ENCODE results near the gene CR2.

The CR2 gene

DNA sequence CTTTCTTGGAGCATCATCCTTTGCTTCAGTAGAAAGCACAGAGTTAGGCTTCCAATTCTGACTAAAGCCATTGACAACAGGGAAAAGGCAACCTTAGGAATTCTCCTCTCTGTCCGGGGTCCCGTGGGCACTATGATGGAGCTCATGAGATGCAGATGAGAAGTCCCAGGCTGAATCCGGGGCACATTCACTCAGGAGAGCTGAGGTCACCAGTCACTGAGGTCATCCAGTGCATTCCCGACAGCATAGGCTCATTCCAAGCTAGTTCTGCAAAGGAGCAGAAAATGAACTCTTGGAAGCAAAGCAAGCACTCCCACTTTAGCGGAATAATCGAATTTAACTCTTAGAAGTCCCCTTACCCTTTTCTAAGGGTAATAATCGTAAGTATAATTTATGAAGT is 48.6 kb downstream of the CR2 start:
- Mint-ChIP-seq H3K27ac (no peak overlapping the region), H3K4me3 (no peak overlapping the region), H3K9me3 (no peaks in the 10 kb centered on the region), H3K4me1 (no peaks in the 10 kb centered on the region), H3K36me3 (ENCODE audit: low read depth) (no peaks in the 10 kb centered on the region), H3K27me3 (ENCODE audit: low read depth, poor library complexity) (peaks cover 38% of the 10 kb centered on the region)
- no peak for DNase-seq
- TF ChIP-seq, protein P1, sequence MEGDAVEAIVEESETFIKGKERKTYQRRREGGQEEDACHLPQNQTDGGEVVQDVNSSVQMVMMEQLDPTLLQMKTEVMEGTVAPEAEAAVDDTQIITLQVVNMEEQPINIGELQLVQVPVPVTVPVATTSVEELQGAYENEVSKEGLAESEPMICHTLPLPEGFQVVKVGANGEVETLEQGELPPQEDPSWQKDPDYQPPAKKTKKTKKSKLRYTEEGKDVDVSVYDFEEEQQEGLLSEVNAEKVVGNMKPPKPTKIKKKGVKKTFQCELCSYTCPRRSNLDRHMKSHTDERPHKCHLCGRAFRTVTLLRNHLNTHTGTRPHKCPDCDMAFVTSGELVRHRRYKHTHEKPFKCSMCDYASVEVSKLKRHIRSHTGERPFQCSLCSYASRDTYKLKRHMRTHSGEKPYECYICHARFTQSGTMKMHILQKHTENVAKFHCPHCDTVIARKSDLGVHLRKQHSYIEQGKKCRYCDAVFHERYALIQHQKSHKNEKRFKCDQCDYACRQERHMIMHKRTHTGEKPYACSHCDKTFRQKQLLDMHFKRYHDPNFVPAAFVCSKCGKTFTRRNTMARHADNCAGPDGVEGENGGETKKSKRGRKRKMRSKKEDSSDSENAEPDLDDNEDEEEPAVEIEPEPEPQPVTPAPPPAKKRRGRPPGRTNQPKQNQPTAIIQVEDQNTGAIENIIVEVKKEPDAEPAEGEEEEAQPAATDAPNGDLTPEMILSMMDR (IDR thresholded peaks at IDR 0.05): no peak

GRCh38 chr1:207503950-207504349 is 49.8 kb downstream of the CR2 start:
- Mint-ChIP-seq H3K9me3 (no peaks in the 10 kb centered on the region), H3K27ac (no peak overlapping the region), H3K4me3 (no peak overlapping the region), H3K27me3 (ENCODE audit: low read depth, poor library complexity) (peaks cover 38% of the 10 kb centered on the region), H3K36me3 (ENCODE audit: low read depth) (no peaks in the 10 kb centered on the region), H3K4me1 (no peaks in the 10 kb centered on the region)
- TF ChIP-seq, protein P1 (IDR thresholded peaks at IDR 0.05): no peak
- no peak for DNase-seq

DNA sequence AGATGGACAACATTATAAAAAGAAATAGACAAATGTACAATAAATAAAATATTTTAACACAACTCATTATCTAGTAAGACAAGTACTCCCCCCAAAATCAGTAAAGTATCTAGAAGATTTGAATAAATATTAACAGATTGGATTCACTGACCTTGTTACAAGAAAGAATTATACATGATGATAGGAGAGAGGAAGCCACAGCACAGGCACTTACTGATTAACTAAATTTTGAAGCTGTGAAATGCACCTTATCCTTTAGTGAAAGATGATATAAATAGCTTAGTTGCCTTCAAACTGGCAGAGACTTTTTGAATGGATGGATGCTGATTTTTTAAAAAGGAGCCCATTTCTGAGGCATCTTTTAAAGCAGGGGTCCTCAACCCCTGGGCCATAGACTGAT is 50.3 kb downstream of the CR2 start:
- no peak overlapping the region for H3K4me3 Mint-ChIP-seq
- TF ChIP-seq, protein P1 (IDR thresholded peaks at IDR 0.05): no peak
- H3K36me3 Mint-ChIP-seq (ENCODE audit: low read depth): no peaks in the 10 kb centered on the region
- DNase-seq: no peak
- no peak overlapping the region for H3K27ac Mint-ChIP-seq
- no peaks in the 10 kb centered on the region for H3K9me3 Mint-ChIP-seq
- peaks cover 38% of the 10 kb centered on the region for H3K27me3 Mint-ChIP-seq (ENCODE audit: low read depth, poor library complexity)
- H3K4me1 Mint-ChIP-seq: no peaks in the 10 kb centered on the region

- TF ChIP-seq, protein P1 (IDR thresholded peaks at IDR 0.05): no peak
- no peak for DNase-seq
- Mint-ChIP-seq H3K4me3 (no peak overlapping the region), H3K9me3 (no peaks in the 10 kb centered on the region), H3K27me3 (ENCODE audit: low read depth, poor library complexity) (peaks cover 6% of the 10 kb centered on the region), H3K27ac (no peak overlapping the region), H3K36me3 (ENCODE audit: low read depth) (no peaks in the 10 kb centered on the region), H3K4me1 (no peaks in the 10 kb centered on the region)
These were observed 56.3 kb downstream of the CR2 start for GRCh38 chr1:207510444-207510843.

GRCh38 chr1:207514890-207515289 is 60.8 kb downstream of the CR2 start:
- no peaks in the 10 kb centered on the region for H3K36me3 Mint-ChIP-seq (ENCODE audit: low read depth)
- no peak overlapping the region for H3K27ac Mint-ChIP-seq
- DNase-seq: no peak
- no peak overlapping the region for H3K4me3 Mint-ChIP-seq
- peaks cover 5% of the 10 kb centered on the region for H3K9me3 Mint-ChIP-seq
- H3K27me3 Mint-ChIP-seq (ENCODE audit: low read depth, poor library complexity): peaks cover 6% of the 10 kb centered on the region
- no peaks in the 10 kb centered on the region for H3K4me1 Mint-ChIP-seq
- TF ChIP-seq, protein P1 (IDR thresholded peaks at IDR 0.05): no peak

DNA sequence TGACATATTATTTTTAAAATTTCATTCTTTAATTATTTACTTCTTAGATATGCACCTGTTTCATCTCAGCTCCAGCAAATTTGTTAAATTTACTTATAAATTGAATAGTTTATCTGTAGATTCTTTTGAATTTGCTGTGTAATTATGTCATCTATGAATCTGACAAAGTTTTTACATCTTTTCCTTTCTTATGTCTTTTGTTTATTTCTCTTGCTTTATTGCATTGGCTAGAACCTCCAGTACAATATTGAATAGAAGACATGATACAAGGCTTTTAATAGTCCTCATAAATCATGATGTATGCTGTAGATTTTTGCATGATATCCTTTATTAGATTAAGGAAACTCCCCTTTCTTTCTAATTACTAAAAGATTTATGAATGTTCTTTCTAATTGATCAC is 62.6 kb downstream of the CR2 start:
- Mint-ChIP-seq H3K4me1 (no peaks in the 10 kb centered on the region), H3K27ac (no peak overlapping the region), H3K27me3 (ENCODE audit: low read depth, poor library complexity) (peaks cover 6% of the 10 kb centered on the region), H3K36me3 (ENCODE audit: low read depth) (no peaks in the 10 kb centered on the region), H3K9me3 (peaks cover 5% of the 10 kb centered on the region), H3K4me3 (no peak overlapping the region)
- TF ChIP-seq, protein P1 (IDR thresholded peaks at IDR 0.05): no peak
- no peak for DNase-seq

All from nephron progenitor cell (in vitro differentiated cells).